Measurements from ENCODE around the gene BRD7. TPM values are rescaled to one million over a fixed set of nuclear protein-coding genes. Genes with fewer than 3 reads are reported as not detected.

Gene BRD7
- total and polyA plus RNA-seq, 4 donors = 55.2 to 105 (median 92.9) TPM

GRCh38 chr16:50316102-50316847 is 52.5 kb downstream of the BRD7 start:
- 80% methylated on average over 11 of the region's 12 CpGs for WGBS (ENCODE audit: insufficient coverage)
- Histone ChIP-seq H3K4me3 (ENCODE audit: low read depth, low read length) (no peak overlapping the region), H3K27ac (ENCODE audit: low read depth, low read length) (no peak overlapping the region), H3K9me3 (ENCODE audit: control insufficient read depth, insufficient read depth, low read length) (no peaks in the 10 kb centered on the region), H3K27me3 (ENCODE audit: control insufficient read depth, insufficient read depth, low read length) (no peaks in the 10 kb centered on the region), H3K4me1 (ENCODE audit: control insufficient read depth, insufficient read depth, low read length) (peaks cover 17% of the 10 kb centered on the region), H3K36me3 (ENCODE audit: control insufficient read depth, insufficient read depth, low read length) (peaks cover 54% of the 10 kb centered on the region)
- DNase-seq (ENCODE audit: low read depth in 4 of 6, low spot score in 6 of 6) = no peak

GRCh38 chr16:50315346-50315997 is 53.3 kb downstream of the BRD7 start:
- H3K27ac ChIP-seq (ENCODE audit: low read depth, low read length) = no peak overlapping the region
- H3K4me3 ChIP-seq (ENCODE audit: low read depth, low read length) = no peak overlapping the region
- peaks cover 49% of the 10 kb centered on the region for H3K36me3 ChIP-seq (ENCODE audit: control insufficient read depth, insufficient read depth, low read length)
- no peaks in the 10 kb centered on the region for H3K27me3 ChIP-seq (ENCODE audit: control insufficient read depth, insufficient read depth, low read length)
- DNase-seq (ENCODE audit: low read depth in 4 of 6, low spot score in 6 of 6) = peak in 2 of 6 donors; percentile 50 to 55
- WGBS (ENCODE audit: insufficient coverage) = 70% methylated on average over 15 of the region's 15 CpGs
- H3K9me3 ChIP-seq (ENCODE audit: control insufficient read depth, insufficient read depth, low read length) = no peaks in the 10 kb centered on the region
- peaks cover 17% of the 10 kb centered on the region for H3K4me1 ChIP-seq (ENCODE audit: control insufficient read depth, insufficient read depth, low read length)

GRCh38 chr16:50314665-50315064 is 54.1 kb downstream of the BRD7 start:
- H3K27ac ChIP-seq (ENCODE audit: low read depth, low read length) = no peak overlapping the region
- DNase-seq (ENCODE audit: low read depth in 4 of 6, low spot score in 6 of 6) = no peak
- 78% methylated on average over 6 of the region's 8 CpGs for WGBS (ENCODE audit: insufficient coverage)
- H3K4me1 ChIP-seq (ENCODE audit: control insufficient read depth, insufficient read depth, low read length) = peaks cover 24% of the 10 kb centered on the region
- no peaks in the 10 kb centered on the region for H3K9me3 ChIP-seq (ENCODE audit: control insufficient read depth, insufficient read depth, low read length)
- no peak overlapping the region for H3K4me3 ChIP-seq (ENCODE audit: low read depth, low read length)
- H3K27me3 ChIP-seq (ENCODE audit: control insufficient read depth, insufficient read depth, low read length) = no peaks in the 10 kb centered on the region
- H3K36me3 ChIP-seq (ENCODE audit: control insufficient read depth, insufficient read depth, low read length) = peaks cover 45% of the 10 kb centered on the region

GRCh38 chr16:50313596-50314478 is 55.0 kb downstream of the BRD7 start:
- H3K4me1 ChIP-seq (ENCODE audit: control insufficient read depth, insufficient read depth, low read length) = peaks cover 31% of the 10 kb centered on the region
- no peaks in the 10 kb centered on the region for H3K27me3 ChIP-seq (ENCODE audit: control insufficient read depth, insufficient read depth, low read length)
- H3K36me3 ChIP-seq (ENCODE audit: control insufficient read depth, insufficient read depth, low read length) = peaks cover 50% of the 10 kb centered on the region
- H3K9me3 ChIP-seq (ENCODE audit: control insufficient read depth, insufficient read depth, low read length) = no peaks in the 10 kb centered on the region
- WGBS (ENCODE audit: insufficient coverage) = 93% methylated on average over 30 of the region's 31 CpGs
- DNase-seq (ENCODE audit: low read depth in 4 of 6, low spot score in 6 of 6) = no peak
- no peak overlapping the region for H3K27ac ChIP-seq (ENCODE audit: low read depth, low read length)
- H3K4me3 ChIP-seq (ENCODE audit: low read depth, low read length) = no peak overlapping the region

GRCh38 chr16:50311891-50312501 is 56.8 kb downstream of the BRD7 start:
- Histone ChIP-seq H3K27me3 (ENCODE audit: control insufficient read depth, insufficient read depth, low read length) (no peaks in the 10 kb centered on the region), H3K4me1 (ENCODE audit: control insufficient read depth, insufficient read depth, low read length) (peaks cover 31% of the 10 kb centered on the region), H3K36me3 (ENCODE audit: control insufficient read depth, insufficient read depth, low read length) (peaks cover 53% of the 10 kb centered on the region), H3K4me3 (ENCODE audit: low read depth, low read length) (no peak overlapping the region), H3K9me3 (ENCODE audit: control insufficient read depth, insufficient read depth, low read length) (no peaks in the 10 kb centered on the region), H3K27ac (ENCODE audit: low read depth, low read length) (no peak overlapping the region)
- whole genome bisulfite sequencing (ENCODE audit: insufficient coverage) = 91% methylated on average over 21 of the region's 22 CpGs
- DNase-seq (ENCODE audit: low read depth in 4 of 6, low spot score in 6 of 6) = no peak

- no peaks in the 10 kb centered on the region for H3K27me3 ChIP-seq (ENCODE audit: control insufficient read depth, insufficient read depth, low read length)
- no peaks in the 10 kb centered on the region for H3K9me3 ChIP-seq (ENCODE audit: control insufficient read depth, insufficient read depth, low read length)
- H3K4me1 ChIP-seq (ENCODE audit: control insufficient read depth, insufficient read depth, low read length) = peaks cover 26% of the 10 kb centered on the region
- no peak for DNase-seq (ENCODE audit: low read depth in 4 of 6, low spot score in 6 of 6)
- peaks cover 48% of the 10 kb centered on the region for H3K36me3 ChIP-seq (ENCODE audit: control insufficient read depth, insufficient read depth, low read length)
- no peak overlapping the region for H3K27ac ChIP-seq (ENCODE audit: low read depth, low read length)
- no peak overlapping the region for H3K4me3 ChIP-seq (ENCODE audit: low read depth, low read length)
- WGBS (ENCODE audit: insufficient coverage) = 97% methylated on average over 4 of the region's 4 CpGs
These were observed 57.7 kb downstream of the BRD7 start for GRCh38 chr16:50311134-50311528.

GRCh38 chr16:50310308-50311133 is 58.3 kb downstream of the BRD7 start:
- H3K4me3 ChIP-seq (ENCODE audit: low read depth, low read length) = no peak overlapping the region
- DNase-seq (ENCODE audit: low read depth in 4 of 6, low spot score in 6 of 6) = no peak
- H3K36me3 ChIP-seq (ENCODE audit: control insufficient read depth, insufficient read depth, low read length) = peaks cover 48% of the 10 kb centered on the region
- 87% methylated on average over 17 of the region's 18 CpGs for WGBS (ENCODE audit: insufficient coverage)
- H3K27me3 ChIP-seq (ENCODE audit: control insufficient read depth, insufficient read depth, low read length) = no peaks in the 10 kb centered on the region
- no peaks in the 10 kb centered on the region for H3K9me3 ChIP-seq (ENCODE audit: control insufficient read depth, insufficient read depth, low read length)
- H3K27ac ChIP-seq (ENCODE audit: low read depth, low read length) = no peak overlapping the region
- peaks cover 21% of the 10 kb centered on the region for H3K4me1 ChIP-seq (ENCODE audit: control insufficient read depth, insufficient read depth, low read length)

GRCh38 chr16:50309527-50310307 is 59.1 kb downstream of the BRD7 start:
- H3K27me3 ChIP-seq (ENCODE audit: control insufficient read depth, insufficient read depth, low read length) = no peaks in the 10 kb centered on the region
- no peak overlapping the region for H3K27ac ChIP-seq (ENCODE audit: low read depth, low read length)
- no peaks in the 10 kb centered on the region for H3K9me3 ChIP-seq (ENCODE audit: control insufficient read depth, insufficient read depth, low read length)
- peak in 1 of 6 donors; percentile 29 for DNase-seq (ENCODE audit: low read depth in 4 of 6, low spot score in 6 of 6)
- peaks cover 13% of the 10 kb centered on the region for H3K4me1 ChIP-seq (ENCODE audit: control insufficient read depth, insufficient read depth, low read length)
- peaks cover 47% of the 10 kb centered on the region for H3K36me3 ChIP-seq (ENCODE audit: control insufficient read depth, insufficient read depth, low read length)
- no peak overlapping the region for H3K4me3 ChIP-seq (ENCODE audit: low read depth, low read length)
- 56% methylated on average over 15 of the region's 15 CpGs for WGBS (ENCODE audit: insufficient coverage)
